ENCODE results near the gene GABRR2.

The GABRR2 gene

GRCh38 chr6:89286516-89286915 is 28.6 kb downstream of the GABRR2 start:
- TF ChIP-seq CTCF (IDR thresholded peaks at IDR 0.05) = no peak

GRCh38 chr6:89284963-89285735 is 29.9 kb downstream of the GABRR2 start:
- TF ChIP-seq CTCF (IDR thresholded peaks at IDR 0.05) = no peak

GRCh38 chr6:89284081-89284480 is 31.0 kb downstream of the GABRR2 start:
- TF ChIP-seq CTCF (IDR thresholded peaks at IDR 0.05) = no peak

GRCh38 chr6:89282749-89283148 is 32.4 kb downstream of the GABRR2 start:
- no peak for TF ChIP-seq CTCF (IDR thresholded peaks at IDR 0.05)

- peak; percentile 43 for TF ChIP-seq CTCF (IDR thresholded peaks at IDR 0.05)
Observed at GRCh38 chr6:89281779-89282246, 33.3 kb downstream of the GABRR2 start.

GRCh38 chr6:89278956-89279355 is 36.1 kb downstream of the GABRR2 start:
- TF ChIP-seq CTCF (IDR thresholded peaks at IDR 0.05) = no peak

- no peak for TF ChIP-seq CTCF (IDR thresholded peaks at IDR 0.05)
Observed at GRCh38 chr6:89275900-89276299, 39.2 kb downstream of the GABRR2 start.

Measured in LNCAP (cell line).